SU-DHL-6 (cell line): ENCODE data around the gene GDF7.

Source experiments
- H2AFZ ChIP-seq: fragments of 200-600 bp; sonication (generic); 2 replicates; pipeline ENCODE4 v1.6.1; 2014; ENCODE audit warnings: low read depth, mild to moderate bottlenecking, moderate library complexity, mixed read lengths, antibody characterized with exemption, low read length; ENCODE audit not compliant: severe bottlenecking
- H3F3A ChIP-seq: fragments of 200-600 bp; shearing (Covaris generic); 2 replicates; pipeline ENCODE4 v1.6.0; 2016; ENCODE audit warnings: antibody characterized with exemption, mild to moderate bottlenecking; ENCODE audit not compliant: insufficient read depth
- H3K27ac ChIP-seq: fragments of 200-600 bp; sonication (generic); 2 replicates; pipeline ENCODE4 v1.5.1; 2016; ENCODE audit warnings: low read depth, mild to moderate bottlenecking, low read length, moderate library complexity, mixed read lengths
- H3K27me3 ChIP-seq: fragments of 200-600 bp; sonication (generic), shearing (Covaris generic); 2 replicates; pipeline ENCODE4 v1.6.0; 2014; ENCODE audit warnings: mild to moderate bottlenecking, low read length
- H3K36me3 ChIP-seq: fragments of 200-600 bp; sonication (generic); 2 replicates; pipeline ENCODE4 v1.6.1; 2014; ENCODE audit warnings: mild to moderate bottlenecking, low read length, mixed read lengths
- H3K4me2 ChIP-seq: fragments of 300-600, 200-600 bp; shearing (Covaris generic), sonication (generic); 2 replicates; pipeline ENCODE4 v1.6.0; 2014; ENCODE audit warnings: low read length, low read depth, mild to moderate bottlenecking; ENCODE audit not compliant: poor library complexity, severe bottlenecking
- H3K4me3 ChIP-seq: fragments of 200-600 bp; sonication (generic); 2 replicates; pipeline ENCODE4 v1.5.1; 2014; ENCODE audit warnings: antibody characterized with exemption, low read length, mild to moderate bottlenecking, mixed read lengths; ENCODE audit not compliant: insufficient read depth, poor library complexity, severe bottlenecking
- H3K79me2 ChIP-seq: fragments of 200-600 bp; sonication (generic); 2 replicates; pipeline ENCODE4 v1.6.1; 2014; ENCODE audit warnings: mild to moderate bottlenecking, low read length, moderate library complexity; ENCODE audit not compliant: insufficient read depth
- H3K9ac ChIP-seq: fragments of 200-600 bp; sonication (generic); 2 replicates; pipeline ENCODE4 v1.7.0; 2014; ENCODE audit warnings: mild to moderate bottlenecking, low read length
- H3K9me2 ChIP-seq: fragments of 200-600 bp; sonication (generic); replicated peaks from 2 replicates; pipeline ENCODE4 v1.6.1; 2014; ENCODE audit warnings: low read length; ENCODE audit not compliant: insufficient read depth
- H3K9me3 ChIP-seq: fragments of 200-600 bp; sonication (generic); 2 replicates; pipeline ENCODE4 v1.6.1; 2014; ENCODE audit warnings: low read length, mixed read lengths; ENCODE audit not compliant: insufficient read depth
- H4K20me1 ChIP-seq: fragments of 200-600 bp; sonication (generic); 2 replicates; pipeline ENCODE4 v1.6.1; 2014; ENCODE audit warnings: low read depth, mild to moderate bottlenecking, antibody characterized with exemption, low read length, moderate library complexity, mixed read lengths
- CTCF ChIP-seq: fragments of 200-600 bp; sonication (generic); IDR thresholded peaks from one replicate; pipeline ENCODE4 v1.5.1; 2017; ENCODE audit warnings: antibody characterized with exemption, mild to moderate bottlenecking, low read length, moderate library complexity; ENCODE audit not compliant: insufficient read depth, poor library complexity, severe bottlenecking
- EZH2phosphoT487 ChIP-seq: fragments of 200-600 bp; sonication (generic), shearing (Covaris generic); conservative IDR thresholded peaks from 2 replicates; pipeline ENCODE4 v1.6.1; 2018; ENCODE audit warnings: mild to moderate bottlenecking, antibody characterized with exemption, low read length, moderate library complexity, mixed read lengths

The GDF7 gene

DNA sequence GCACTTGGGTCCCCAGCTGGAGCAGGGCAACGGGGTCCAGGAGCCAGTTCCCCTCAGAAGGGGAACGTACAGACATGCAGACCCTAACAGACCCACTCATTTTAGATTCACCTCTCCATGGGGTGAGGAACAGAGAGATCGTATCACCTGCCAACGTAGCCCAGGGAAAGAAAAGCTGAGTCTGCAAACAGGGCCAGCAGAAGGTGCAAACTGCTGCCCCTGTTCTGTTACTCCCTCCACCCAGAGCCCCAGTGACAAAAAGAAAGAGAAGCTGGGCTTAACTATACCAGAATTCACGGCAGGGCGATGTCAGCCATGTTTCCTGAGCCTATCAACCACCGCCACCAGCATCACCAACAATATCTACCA, 15.2 kb upstream of the GDF7 start:
- Histone ChIP-seq H3K4me2 (peak overlapping the region; percentile 64), H3K4me3 (peak overlapping the region; percentile 42), H3F3A (no peaks in the 10 kb centered on the region), H3K9me3 (no peaks in the 10 kb centered on the region), H3K27ac (no peak overlapping the region), H4K20me1 (no peaks in the 10 kb centered on the region), H3K27me3 (no peaks in the 10 kb centered on the region), H2AFZ (peak overlapping the region; percentile 84), H3K9ac (peak overlapping the region; percentile 79), H3K9me2 (no peaks in the 10 kb centered on the region), H3K36me3 (no peaks in the 10 kb centered on the region), H3K79me2 (no peaks in the 10 kb centered on the region)
- TF ChIP-seq CTCF (no peak), EZH2phosphoT487 (no peak)

- TF ChIP-seq EZH2phosphoT487 (no peak), CTCF (no peak)
- no peaks in the 10 kb centered on the region for H3K9me2 ChIP-seq
- H3K79me2 ChIP-seq, result no peaks in the 10 kb centered on the region
- H3K4me3 ChIP-seq, result no peak overlapping the region
- H2AFZ ChIP-seq, result no peak overlapping the region
- no peaks in the 10 kb centered on the region for H3K9me3 ChIP-seq
- H3K27me3 ChIP-seq, result no peaks in the 10 kb centered on the region
- H3K4me2 ChIP-seq, result no peak overlapping the region
- H3F3A ChIP-seq, result no peaks in the 10 kb centered on the region
- no peaks in the 10 kb centered on the region for H4K20me1 ChIP-seq
- H3K36me3 ChIP-seq, result no peaks in the 10 kb centered on the region
- H3K9ac ChIP-seq, result no peak overlapping the region
- no peak overlapping the region for H3K27ac ChIP-seq
Observed at GRCh38 chr2:20652141-20652540, 14.8 kb upstream of the GDF7 start.

GRCh38 chr2:20652673-20653575, 14.0 kb upstream of the GDF7 start:
- Histone ChIP-seq H4K20me1 (no peaks in the 10 kb centered on the region), H3K9me2 (no peaks in the 10 kb centered on the region), H3K4me2 (no peak overlapping the region), H3F3A (no peaks in the 10 kb centered on the region), H3K79me2 (no peaks in the 10 kb centered on the region), H3K9ac (no peak overlapping the region), H3K9me3 (no peaks in the 10 kb centered on the region), H3K4me3 (no peak overlapping the region), H3K36me3 (no peaks in the 10 kb centered on the region), H3K27ac (no peak overlapping the region), H3K27me3 (no peaks in the 10 kb centered on the region), H2AFZ (no peak overlapping the region)
- no peak for TF ChIP-seq CTCF
- no peak for TF ChIP-seq EZH2phosphoT487
